DOHH2 (cell line): ENCODE measurements around the gene INPP4A.

Experiments used
- EZH2phosphoT487 ChIP-seq: fragments of 200-600 bp; sonication (generic); IDR thresholded peaks from 2 replicates; pipeline ENCODE4 v1.6.1; 2017; ENCODE audit warnings: borderline replicate concordance, mild to moderate bottlenecking, antibody characterized with exemption, low read length, moderate library complexity, mixed read lengths
- TF ChIP-seq, protein P1 (sequence below): fragments of 200-600 bp; sonication (generic); IDR thresholded peaks from one replicate; pipeline ENCODE4 v1.5.1; 2014; ENCODE audit warnings: antibody characterized with exemption, mild to moderate bottlenecking, low read depth, low read length; ENCODE audit not compliant: poor library complexity, severe bottlenecking

DNA sequence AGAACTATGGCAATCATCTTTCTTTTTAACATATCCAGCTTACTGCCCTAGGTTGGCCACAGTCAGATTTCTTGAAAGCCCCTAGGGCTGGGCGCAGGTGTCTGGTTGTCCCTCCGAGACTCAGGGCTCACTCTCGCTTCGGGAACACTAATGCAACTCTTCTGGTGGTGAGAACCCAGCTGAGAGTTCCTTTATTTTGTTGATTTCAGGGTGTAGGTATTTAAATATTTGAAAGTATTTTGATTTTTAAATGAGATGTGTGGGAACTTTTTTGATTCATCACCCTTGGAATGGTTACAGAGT is 40.7 kb downstream of the INPP4A start:
- TF ChIP-seq, protein P1, sequence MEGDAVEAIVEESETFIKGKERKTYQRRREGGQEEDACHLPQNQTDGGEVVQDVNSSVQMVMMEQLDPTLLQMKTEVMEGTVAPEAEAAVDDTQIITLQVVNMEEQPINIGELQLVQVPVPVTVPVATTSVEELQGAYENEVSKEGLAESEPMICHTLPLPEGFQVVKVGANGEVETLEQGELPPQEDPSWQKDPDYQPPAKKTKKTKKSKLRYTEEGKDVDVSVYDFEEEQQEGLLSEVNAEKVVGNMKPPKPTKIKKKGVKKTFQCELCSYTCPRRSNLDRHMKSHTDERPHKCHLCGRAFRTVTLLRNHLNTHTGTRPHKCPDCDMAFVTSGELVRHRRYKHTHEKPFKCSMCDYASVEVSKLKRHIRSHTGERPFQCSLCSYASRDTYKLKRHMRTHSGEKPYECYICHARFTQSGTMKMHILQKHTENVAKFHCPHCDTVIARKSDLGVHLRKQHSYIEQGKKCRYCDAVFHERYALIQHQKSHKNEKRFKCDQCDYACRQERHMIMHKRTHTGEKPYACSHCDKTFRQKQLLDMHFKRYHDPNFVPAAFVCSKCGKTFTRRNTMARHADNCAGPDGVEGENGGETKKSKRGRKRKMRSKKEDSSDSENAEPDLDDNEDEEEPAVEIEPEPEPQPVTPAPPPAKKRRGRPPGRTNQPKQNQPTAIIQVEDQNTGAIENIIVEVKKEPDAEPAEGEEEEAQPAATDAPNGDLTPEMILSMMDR: no peak
- TF ChIP-seq EZH2phosphoT487: no peak
